H9 (cell line): ENCODE results near the gene ATP1A4. TPM values are rescaled to one million over a fixed set of nuclear protein-coding genes. Genes with fewer than 3 reads are reported as not detected.

Experiments used
- DNase-seq: peaks from one replicate; pipeline ENCODE4 v3.0.0-alpha.2; 2017
- H2AFZ ChIP-seq: one replicate; pipeline ENCODE4 v1.6.1; 2013; ENCODE audit warnings: mild to moderate bottlenecking, low read length, control low read depth, moderate library complexity
- H2AK5ac ChIP-seq: 2 replicates; pipeline ENCODE4 v1.6.1; 2013; ENCODE audit warnings: low read length, control low read depth, mixed read lengths; ENCODE audit not compliant: insufficient read length
- H2BK120ac ChIP-seq: one replicate; pipeline ENCODE4 v1.6.1; 2013; ENCODE audit warnings: low read depth, mild to moderate bottlenecking, low read length, control low read depth, inconsistent platforms; ENCODE audit not compliant: poor library complexity, severe bottlenecking
- H2BK12ac ChIP-seq: 2 replicates; pipeline ENCODE4 v1.6.1; 2013; ENCODE audit warnings: low read length, control low read depth, mixed read lengths, low read depth; ENCODE audit not compliant: insufficient read length
- H2BK15ac ChIP-seq: 2 replicates; pipeline ENCODE4 v1.6.1; 2013; ENCODE audit warnings: low read depth, low read length, control low read depth
- H2BK20ac ChIP-seq: one replicate; pipeline ENCODE4 v1.6.1; 2013; ENCODE audit warnings: low read depth, mild to moderate bottlenecking, low read length, control low read depth, inconsistent platforms; ENCODE audit not compliant: poor library complexity, severe bottlenecking
- H2BK5ac ChIP-seq: 2 replicates; pipeline ENCODE4 v1.6.1; 2013; ENCODE audit warnings: low read length, control low read depth, mixed read lengths; ENCODE audit not compliant: insufficient read length
- H3K14ac ChIP-seq: 2 replicates; pipeline ENCODE4 v1.6.1; 2013; ENCODE audit warnings: low read length, control low read depth; ENCODE audit not compliant: insufficient read depth
- H3K18ac ChIP-seq: 2 replicates; pipeline ENCODE4 v1.6.1; 2013; ENCODE audit warnings: low read depth, mild to moderate bottlenecking, mixed read lengths, low read length, control low read depth; ENCODE audit not compliant: insufficient read length
- H3K23ac ChIP-seq: 2 replicates; pipeline ENCODE4 v1.6.1; 2013; ENCODE audit warnings: low read length, control low read depth, mixed read lengths, low read depth; ENCODE audit not compliant: insufficient read length
- H3K23me2 ChIP-seq: 2 replicates; pipeline ENCODE4 v1.6.1; 2013; ENCODE audit warnings: low read depth, mild to moderate bottlenecking, mixed read lengths, low read length, control low read depth; ENCODE audit not compliant: insufficient read length, poor library complexity, severe bottlenecking
- H3K27ac ChIP-seq: 2 replicates; pipeline ENCODE4 v1.5.1; 2013; ENCODE audit warnings: low read length, control low read depth, mixed read lengths, low read depth; ENCODE audit not compliant: insufficient read length
- H3K27me3 ChIP-seq: 2 replicates; pipeline ENCODE4 v1.6.1; 2013; ENCODE audit warnings: low read length, control low read depth, inconsistent platforms; ENCODE audit not compliant: insufficient read depth
- H3K4ac ChIP-seq: 2 replicates; pipeline ENCODE4 v1.6.1; 2013; ENCODE audit warnings: low read depth, mild to moderate bottlenecking, control low read depth, inconsistent platforms, low read length, moderate library complexity
- H3K4me1 ChIP-seq: 2 replicates; pipeline ENCODE4 v1.6.1; 2013; ENCODE audit warnings: low read length, control low read depth, inconsistent platforms; ENCODE audit not compliant: insufficient read depth
- H3K4me2 ChIP-seq: 2 replicates; pipeline ENCODE4 v1.6.1; 2013; ENCODE audit warnings: low read length, control low read depth, mixed read lengths; ENCODE audit not compliant: insufficient read length, insufficient read depth
- H3K56ac ChIP-seq: 2 replicates; pipeline ENCODE4 v1.6.1; 2013; ENCODE audit warnings: low read depth, mild to moderate bottlenecking, mixed read lengths, low read length, control low read depth; ENCODE audit not compliant: insufficient read length
- H3K79me1 ChIP-seq: 2 replicates; pipeline ENCODE4 v1.6.1; 2013; ENCODE audit warnings: low read depth, mild to moderate bottlenecking, moderate library complexity, low read length, control low read depth, inconsistent platforms; ENCODE audit not compliant: insufficient read depth, poor library complexity, severe bottlenecking
- H3K79me2 ChIP-seq: 2 replicates; pipeline ENCODE4 v1.6.1; 2013; ENCODE audit warnings: low read length, control low read depth, inconsistent platforms; ENCODE audit not compliant: insufficient read depth
- H3K9ac ChIP-seq: 2 replicates; pipeline ENCODE4 v1.6.1; 2013; ENCODE audit warnings: low read length, control low read depth, mixed read lengths; ENCODE audit not compliant: insufficient read length; ENCODE audit errors: extremely low read depth
- H3K9me3 ChIP-seq: one replicate; pipeline ENCODE4 v1.6.1; 2013; ENCODE audit warnings: low read depth, low read length, inconsistent platforms; ENCODE audit not compliant: control insufficient read depth
- H3T11ph ChIP-seq: one replicate; pipeline ENCODE4 v1.6.1; 2013; ENCODE audit warnings: mild to moderate bottlenecking, low read length, control low read depth, inconsistent platforms
- H4K20me1 ChIP-seq: one replicate; pipeline ENCODE4 v1.6.1; 2013; ENCODE audit not compliant: control insufficient read depth, insufficient read length, insufficient read depth
- H4K5ac ChIP-seq: 2 replicates; pipeline ENCODE4 v1.6.1; 2013; ENCODE audit warnings: low read depth, mild to moderate bottlenecking, mixed read lengths, low read length, control low read depth; ENCODE audit not compliant: insufficient read length
- H4K8ac ChIP-seq: replicated peaks from 2 replicates; pipeline ENCODE4 v1.6.1; 2013; ENCODE audit warnings: low read length, control low read depth, mixed read lengths, low read depth; ENCODE audit not compliant: insufficient read length
- H4K91ac ChIP-seq: 2 replicates; pipeline ENCODE4 v1.6.1; 2013; ENCODE audit warnings: low read depth, mild to moderate bottlenecking, moderate library complexity, mixed read lengths, low read length, control low read depth; ENCODE audit not compliant: insufficient read length
- H3K27ac Mint-ChIP-seq, 3 experiments: 2 replicates in 2 of 3; 3 replicates in 1 of 3; pipeline ENCODE4 v1.8.0; 2020 to 2021; ENCODE audit warnings: mixed read lengths in 3 of 3, mild to moderate bottlenecking in 1 of 3, moderate library complexity in 1 of 3
- H3K27me3 Mint-ChIP-seq: 2 replicates; pipeline ENCODE4 v1.8.0; 2021; ENCODE audit warnings: low read depth, mild to moderate bottlenecking, moderate library complexity, mixed read lengths
- H3K36me3 Mint-ChIP-seq, 3 experiments: 2 replicates in 2 of 3; 3 replicates in 1 of 3; pipeline ENCODE4 v1.8.0; 2020 to 2021; ENCODE audit warnings: low read depth in 3 of 3, mixed read lengths in 3 of 3; ENCODE audit not compliant: insufficient read depth in 1 of 3
- H3K4me1 Mint-ChIP-seq, 2 experiments: 2 replicates each; pipeline ENCODE4 v1.8.0; 2020; ENCODE audit warnings: mixed read lengths in 2 of 2
- H3K4me3 Mint-ChIP-seq, 2 experiments: 2 replicates in 1 of 2; 3 replicates in 1 of 2; pipeline ENCODE4 v1.8.0; 2020 to 2021; ENCODE audit warnings: mild to moderate bottlenecking in 2 of 2, mixed read lengths in 2 of 2, moderate library complexity in 1 of 2
- H3K9me3 Mint-ChIP-seq, 2 experiments: 2 replicates in 1 of 2; 3 replicates in 1 of 2; pipeline ENCODE4 v1.8.0; 2020; ENCODE audit warnings: mild to moderate bottlenecking in 2 of 2, mixed read lengths in 2 of 2, moderate library complexity in 1 of 2
- WGBS: extraction: QIAGEN DNeasy Blood & Tissue Kit; methylation state at CpG from one replicate; pipeline ENCODE4 v1.1.7; 2013; ENCODE audit warnings: missing lambda C conversion rate, low lambda C conversion rate, mixed read lengths; ENCODE audit not compliant: insufficient read length; ENCODE audit errors: extremely low coverage; 5-methylcytosine and 5-hydroxymethylcytosine counted together
- total RNA-seq: library from RNA; stranded (reverse); gene quantifications from 2 replicates; pipeline ENCODE4 v1.2.1, GENCODE V29; 2021
- TF ChIP-seq, protein P1 (sequence below): fragments of 200-600 bp; sonication (generic); conservative IDR thresholded peaks from 3 replicates; pipeline ENCODE4 v1.8.0; 2021; ENCODE audit warnings: antibody characterized with exemption, mild to moderate bottlenecking

ATP1A4 gene
- total RNA-seq, 1 experiment from 2014 or later = 0.20 TPM

DNA sequence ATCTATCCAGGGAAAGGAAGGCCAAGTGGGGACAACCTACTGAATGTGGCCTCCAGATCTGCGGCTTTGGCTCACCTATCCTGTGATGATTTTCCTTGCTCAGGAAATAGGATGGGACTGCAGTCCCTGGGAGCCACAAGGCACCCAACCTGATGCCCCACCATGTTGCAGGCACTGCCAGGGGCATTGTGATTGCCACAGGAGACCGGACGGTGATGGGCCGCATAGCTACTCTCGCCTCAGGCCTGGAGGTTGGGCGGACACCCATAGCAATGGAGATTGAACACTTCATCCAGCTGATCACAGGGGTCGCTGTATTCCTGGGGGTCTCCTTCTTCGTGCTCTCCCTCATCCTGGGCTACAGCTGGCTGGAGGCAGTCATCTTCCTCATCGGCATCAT lies 24.0 kb upstream of the ATP1A4 start:
- Histone ChIP-seq H2BK15ac (no peak overlapping the region), H2AK5ac (no peak overlapping the region), H3K23ac (no peak overlapping the region), H3K27me3 (no peaks in the 10 kb centered on the region), H3K56ac (no peak overlapping the region), H3K79me2 (no peaks in the 10 kb centered on the region), H3K4me2 (no peak overlapping the region), H2BK120ac (no peak overlapping the region), H4K20me1 (no peaks in the 10 kb centered on the region), H3K4ac (no peak overlapping the region), H3K4me1 (no peaks in the 10 kb centered on the region; the same call in 1 of the 2 replicates), H3K23me2 (no peaks in the 10 kb centered on the region), H3K9me3 (no peaks in the 10 kb centered on the region), H2AFZ (no peak overlapping the region), H2BK12ac (no peak overlapping the region), H2BK20ac (no peak overlapping the region), H3K27ac (no peak overlapping the region), H3T11ph (no peak overlapping the region), H4K5ac (no peak overlapping the region), H3K9ac (no peak overlapping the region), H4K8ac (no peak overlapping the region), H4K91ac (no peak overlapping the region), H3K18ac (no peak overlapping the region), H3K79me1 (no peaks in the 10 kb centered on the region), H3K14ac (no peak overlapping the region), H2BK5ac (no peak overlapping the region)
- no peak overlapping the region for H3K27ac Mint-ChIP-seq
- no peaks in the 10 kb centered on the region for H3K9me3 Mint-ChIP-seq
- TF ChIP-seq, protein P1, sequence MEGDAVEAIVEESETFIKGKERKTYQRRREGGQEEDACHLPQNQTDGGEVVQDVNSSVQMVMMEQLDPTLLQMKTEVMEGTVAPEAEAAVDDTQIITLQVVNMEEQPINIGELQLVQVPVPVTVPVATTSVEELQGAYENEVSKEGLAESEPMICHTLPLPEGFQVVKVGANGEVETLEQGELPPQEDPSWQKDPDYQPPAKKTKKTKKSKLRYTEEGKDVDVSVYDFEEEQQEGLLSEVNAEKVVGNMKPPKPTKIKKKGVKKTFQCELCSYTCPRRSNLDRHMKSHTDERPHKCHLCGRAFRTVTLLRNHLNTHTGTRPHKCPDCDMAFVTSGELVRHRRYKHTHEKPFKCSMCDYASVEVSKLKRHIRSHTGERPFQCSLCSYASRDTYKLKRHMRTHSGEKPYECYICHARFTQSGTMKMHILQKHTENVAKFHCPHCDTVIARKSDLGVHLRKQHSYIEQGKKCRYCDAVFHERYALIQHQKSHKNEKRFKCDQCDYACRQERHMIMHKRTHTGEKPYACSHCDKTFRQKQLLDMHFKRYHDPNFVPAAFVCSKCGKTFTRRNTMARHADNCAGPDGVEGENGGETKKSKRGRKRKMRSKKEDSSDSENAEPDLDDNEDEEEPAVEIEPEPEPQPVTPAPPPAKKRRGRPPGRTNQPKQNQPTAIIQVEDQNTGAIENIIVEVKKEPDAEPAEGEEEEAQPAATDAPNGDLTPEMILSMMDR = no peak
- no CpG with 5 or more reads among the region's 9 CpGs for WGBS
- H3K36me3 Mint-ChIP-seq = peaks cover 0 to 72% (median 72%) of the 10 kb centered on the region in 3 experiments; a peak in 5 of 7 replicates
- no peak for DNase-seq
- peaks cover 6 to 11% of the 10 kb centered on the region in 2 experiments for H3K4me1 Mint-ChIP-seq
- peaks cover 2% of the 10 kb centered on the region; the same call in 1 of the 2 replicates for H3K27me3 Mint-ChIP-seq
- no peak overlapping the region for H3K4me3 Mint-ChIP-seq
